GM19324 (cell line): Measurements from ENCODE around the gene SPOP.
A peak's percentile ranks its signal among the peaks of the same experiment; 100 is the strongest.
"Not testable (repeated sequence)": the region's sequence is repeated elsewhere in the genome, so short reads cannot be mapped to it uniquely, and the experiment has no call there.

Experiments used
- ATAC-seq: cut with Tn5 transposase; IDR thresholded peaks from one replicate; pipeline ENCODE4 v1.9.1; 2021; ENCODE audit warnings: mild to moderate bottlenecking, moderate library complexity; ENCODE audit not compliant: unreplicated experiment, low FRiP score

The SPOP gene

GRCh38 chr17:49696233-49696761 lies 18.4 kb upstream of the SPOP start:
- no peak for ATAC-seq

- no peak for ATAC-seq
Observed at GRCh38 chr17:49695698-49696232, 17.9 kb upstream of the SPOP start.

GRCh38 chr17:49694847-49695697 lies 17.2 kb upstream of the SPOP start:
- no peak for ATAC-seq

GRCh38 chr17:49692751-49693150 lies 14.9 kb upstream of the SPOP start:
- ATAC-seq, result no peak

GRCh38 chr17:49691677-49692191 lies 13.8 kb upstream of the SPOP start:
- ATAC-seq, result no peak

- no peak for ATAC-seq
Observed at GRCh38 chr17:49691086-49691676, 13.3 kb upstream of the SPOP start.

- no peak for ATAC-seq
Observed at GRCh38 chr17:49690256-49690655, 12.4 kb upstream of the SPOP start.

- no peak for ATAC-seq
Observed at GRCh38 chr17:49688848-49689247, 11.0 kb upstream of the SPOP start.

- no peak for ATAC-seq
Observed at GRCh38 chr17:49687878-49688491, 10.1 kb upstream of the SPOP start.

GRCh38 chr17:49681106-49681979 lies 3.4 kb upstream of the SPOP start:
- ATAC-seq, result no peak

- no peak for ATAC-seq
Observed at GRCh38 chr17:49680314-49680713, 2.4 kb upstream of the SPOP start.

GRCh38 chr17:49677134-49677932 lies 564 bp downstream of the SPOP start:
- ATAC-seq, result peak; percentile 55

- ATAC-seq, result peak; percentile 55
Observed at GRCh38 chr17:49676276-49676868, 1.5 kb downstream of the SPOP start.

GRCh38 chr17:49674507-49674906 lies 3.4 kb downstream of the SPOP start:
- ATAC-seq, result no peak

GRCh38 chr17:49673679-49674078 lies 4.2 kb downstream of the SPOP start:
- ATAC-seq, result not testable (repeated sequence)

- ATAC-seq, result no peak
Observed at GRCh38 chr17:49670641-49671040, 7.3 kb downstream of the SPOP start.

GRCh38 chr17:49670002-49670401 lies 7.9 kb downstream of the SPOP start:
- no peak for ATAC-seq

- ATAC-seq, result no peak
Observed at GRCh38 chr17:49667854-49668253, 10.0 kb downstream of the SPOP start.

- no peak for ATAC-seq
Observed at GRCh38 chr17:49664706-49665211, 13.1 kb downstream of the SPOP start.
